Upper lobe of left lung (tissue), 6 donors: ENCODE results near the gene TTC7B. TPM values are rescaled to one million over a fixed set of nuclear protein-coding genes. Genes with fewer than 3 reads are reported as not detected.

Experiments
- ATAC-seq, 2 donors: fragments of 200-7000 bp; cut with Tn5 transposase; one replicate each; pipeline ENCODE4 v1.9.1; 2022; ENCODE audit warnings: mild to moderate bottlenecking in 2 of 2, moderate library complexity in 2 of 2; ENCODE audit not compliant: low FRiP score in 2 of 2
- DNase-seq, 2 donors: peaks; one replicate each; pipeline ENCODE4 v3.0.0-alpha.2; 2019 to 2020
- H3K27ac ChIP-seq, 4 donors: fragments of 200-600 bp; sonication (generic); one replicate each; pipeline ENCODE4 v1.5.1; 2016 to 2019
- H3K27me3 ChIP-seq, 4 donors: fragments of 200-600 bp; sonication (generic); one replicate each; pipeline ENCODE4 v1.5.1; 2017 to 2019
- H3K36me3 ChIP-seq, 4 donors: fragments of 200-600 bp; sonication (generic); one replicate each; pipeline ENCODE4 v1.5.1; 2016 to 2019
- H3K4me1 ChIP-seq, 4 donors: fragments of 200-600 bp; sonication (generic); one replicate each; pipeline ENCODE4 v1.5.1; 2018 to 2019
- H3K4me3 ChIP-seq, 4 donors: fragments of 200-600 bp; sonication (generic); one replicate each; pipeline ENCODE4 v1.5.1; 2017 to 2019; ENCODE audit warnings: mild to moderate bottlenecking in 2 of 4, moderate library complexity in 1 of 4
- H3K9me3 ChIP-seq, 4 donors: fragments of 200-600 bp; sonication (generic); one replicate each; pipeline ENCODE4 v1.5.1; 2018 to 2019
- EP300 ChIP-seq, 4 donors: sonication (generic); formaldehyde crosslinking; IDR thresholded peaks; one replicate each; pipeline ENCODE4 v1.5.1; 2017; ENCODE audit warnings: antibody characterized with exemption in 4 of 4, control low read depth in 2 of 4
- POLR2A ChIP-seq, 4 donors: fragments of 450-650 bp; IDR thresholded peaks; one replicate each; pipeline ENCODE4 v1.5.1; 2016 to 2017; ENCODE audit warnings: antibody characterized with exemption in 4 of 4, mild to moderate bottlenecking in 2 of 4
- POLR2AphosphoS5 ChIP-seq, 2 donors: sonication (generic); formaldehyde crosslinking; IDR thresholded peaks; one replicate each; pipeline ENCODE4 v1.5.1; 2017; ENCODE audit warnings: antibody characterized with exemption in 2 of 2
- WGBS, 2 donors: methylation state at CpG; one replicate each; pipeline ENCODE4 v1.1.5; 2017 to 2018; 5-methylcytosine and 5-hydroxymethylcytosine counted together
- total RNA-seq, 6 donors: library from RNA; depleted of rRNA in 4 of 6; stranded (reverse); fragments of >200 nt in 4 of 6; gene quantifications; one replicate each; pipeline versions ENCODE4 v1.1.0 to v1.2.1, GENCODE V29; 2016 to 2021
- TF ChIP-seq, protein P1 (sequence below), 6 experiments: fragments of 450-650 bp in 4 of 6; fragments of 200-600 bp in 2 of 6; sonication (generic) in 2 of 6; IDR thresholded peaks; one replicate each; pipeline ENCODE4 v1.5.1; 2016 to 2019; ENCODE audit warnings: antibody characterized with exemption in 6 of 6
- donor health status: DM: no; HTN: no; CAD: no; lungs with moderate emphysema.
- donor health status: DM: no; HTN: yes; CAD: no; lungs with severe emphysema.

The TTC7B gene
- total RNA-seq, 6 donors from 2014 or later: 13.5 to 87.3 (median 37.5) TPM

DNA sequence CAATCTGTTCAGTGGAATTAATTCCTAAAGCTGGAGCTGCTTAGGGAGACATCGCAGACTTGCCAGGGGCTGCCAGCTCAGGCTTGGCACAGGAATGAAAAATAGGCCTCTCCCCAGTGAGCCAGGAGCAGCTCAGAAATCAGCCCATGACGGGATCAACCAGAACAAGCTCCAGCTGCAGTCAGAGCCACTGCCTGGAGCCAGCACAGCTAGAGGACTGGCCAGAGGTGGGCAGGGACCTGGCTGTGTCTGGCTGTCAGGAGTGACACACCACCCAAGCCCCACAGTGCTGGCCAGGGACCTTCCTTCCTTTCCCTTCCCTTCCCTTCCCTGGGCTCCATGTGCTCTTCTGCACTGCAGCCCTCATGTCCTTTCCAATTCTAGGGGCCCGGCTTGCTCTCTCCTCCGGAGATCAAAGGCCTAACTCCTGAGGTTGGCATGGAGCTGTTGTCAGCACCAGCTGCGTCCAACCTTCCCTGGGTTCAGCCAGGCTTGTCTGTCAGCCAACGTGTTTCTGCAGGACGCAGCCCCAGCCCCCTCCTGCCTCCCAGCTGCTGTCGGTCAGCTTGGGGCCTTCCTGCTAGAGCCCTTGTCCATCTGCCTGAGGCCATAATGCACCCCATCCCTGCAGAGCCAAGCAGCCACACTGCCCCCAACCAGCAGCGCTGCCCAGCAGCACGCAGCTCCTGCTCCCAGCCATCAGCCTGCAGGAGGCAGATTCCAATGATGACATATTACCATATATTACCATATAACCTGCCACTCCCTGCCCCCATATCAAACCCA, 270.1 kb downstream of the TTC7B start:
- TF ChIP-seq, protein P1, sequence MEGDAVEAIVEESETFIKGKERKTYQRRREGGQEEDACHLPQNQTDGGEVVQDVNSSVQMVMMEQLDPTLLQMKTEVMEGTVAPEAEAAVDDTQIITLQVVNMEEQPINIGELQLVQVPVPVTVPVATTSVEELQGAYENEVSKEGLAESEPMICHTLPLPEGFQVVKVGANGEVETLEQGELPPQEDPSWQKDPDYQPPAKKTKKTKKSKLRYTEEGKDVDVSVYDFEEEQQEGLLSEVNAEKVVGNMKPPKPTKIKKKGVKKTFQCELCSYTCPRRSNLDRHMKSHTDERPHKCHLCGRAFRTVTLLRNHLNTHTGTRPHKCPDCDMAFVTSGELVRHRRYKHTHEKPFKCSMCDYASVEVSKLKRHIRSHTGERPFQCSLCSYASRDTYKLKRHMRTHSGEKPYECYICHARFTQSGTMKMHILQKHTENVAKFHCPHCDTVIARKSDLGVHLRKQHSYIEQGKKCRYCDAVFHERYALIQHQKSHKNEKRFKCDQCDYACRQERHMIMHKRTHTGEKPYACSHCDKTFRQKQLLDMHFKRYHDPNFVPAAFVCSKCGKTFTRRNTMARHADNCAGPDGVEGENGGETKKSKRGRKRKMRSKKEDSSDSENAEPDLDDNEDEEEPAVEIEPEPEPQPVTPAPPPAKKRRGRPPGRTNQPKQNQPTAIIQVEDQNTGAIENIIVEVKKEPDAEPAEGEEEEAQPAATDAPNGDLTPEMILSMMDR (IDR thresholded peaks at IDR 0.05): no peak
- TF ChIP-seq POLR2A (IDR thresholded peaks at IDR 0.05): no peak
- TF ChIP-seq EP300 (IDR thresholded peaks at IDR 0.05): no peak
- TF ChIP-seq POLR2AphosphoS5 (IDR thresholded peaks at IDR 0.05): no peak
- H3K4me1 ChIP-seq: no peaks in the 10 kb centered on the region
- 72 to 83% methylated on average over 3 to 10 of the region's 10 CpGs for WGBS, 2 donors
- H3K36me3 ChIP-seq: peaks cover 0 to 3% (median 2%) of the 10 kb centered on the region in 4 donors
- H3K9me3 ChIP-seq: no peaks in the 10 kb centered on the region
- no peaks in the 10 kb centered on the region for H3K27me3 ChIP-seq
- H3K27ac ChIP-seq: no peak overlapping the region
- no peak for DNase-seq
- no peak overlapping the region for H3K4me3 ChIP-seq
- ATAC-seq: no peak

DNA sequence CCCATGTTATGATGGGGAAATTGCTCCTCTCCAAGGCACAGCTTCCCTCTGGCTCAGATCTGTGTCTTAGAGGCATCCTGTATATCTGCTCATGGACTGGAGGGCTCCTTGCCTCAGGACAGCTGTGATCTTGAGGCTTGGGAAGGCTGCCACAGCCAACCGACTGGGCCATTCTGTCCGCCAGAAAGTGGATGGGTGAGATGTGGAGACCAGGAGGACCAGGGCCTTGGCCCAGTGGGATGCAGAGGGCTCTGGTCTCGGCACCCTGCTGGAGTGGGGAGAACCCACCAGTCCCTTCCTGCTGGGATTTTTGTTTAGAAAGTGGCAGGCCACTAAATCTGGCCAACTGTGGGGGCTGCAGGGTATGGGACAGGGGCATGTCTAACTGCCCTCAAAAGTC, 270.8 kb downstream of the TTC7B start:
- no peaks in the 10 kb centered on the region for H3K4me1 ChIP-seq
- WGBS, 2 donors: 79 to 100% methylated on average over 2 to 3 of the region's 3 CpGs
- H3K9me3 ChIP-seq: no peaks in the 10 kb centered on the region
- no peak overlapping the region for H3K4me3 ChIP-seq
- DNase-seq (no peak), ATAC-seq (no peak)
- TF ChIP-seq EP300 (IDR thresholded peaks at IDR 0.05) (no peak), POLR2A (IDR thresholded peaks at IDR 0.05) (no peak), POLR2AphosphoS5 (IDR thresholded peaks at IDR 0.05) (no peak)
- TF ChIP-seq, protein P1 (IDR thresholded peaks at IDR 0.05): no peak
- H3K27ac ChIP-seq: no peak overlapping the region
- H3K27me3 ChIP-seq: no peaks in the 10 kb centered on the region
- peaks cover 0 to 6% (median 3%) of the 10 kb centered on the region in 4 donors for H3K36me3 ChIP-seq

DNA sequence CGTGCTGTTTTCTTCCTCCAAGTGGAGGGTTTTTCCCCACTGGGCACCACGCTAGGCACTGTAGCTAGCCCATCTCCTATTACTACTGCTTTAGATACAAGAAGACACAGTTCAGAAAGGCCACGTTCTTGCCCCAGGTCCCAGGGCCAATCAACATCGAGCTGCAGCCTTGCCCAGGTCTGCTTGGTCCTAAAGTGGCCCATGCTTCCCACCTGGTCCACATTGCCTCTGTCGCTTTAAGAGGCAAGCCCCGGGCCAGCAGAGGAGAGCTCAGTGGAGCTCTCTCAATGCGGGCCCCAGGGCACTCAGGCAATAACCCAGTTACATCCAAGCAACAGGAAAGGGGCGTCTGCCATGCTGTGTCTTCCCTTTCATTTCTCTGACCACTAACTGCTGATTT, 271.3 kb downstream of the TTC7B start:
- DNase-seq (no peak), ATAC-seq (no peak)
- H3K27ac ChIP-seq: no peak overlapping the region
- WGBS, 2 donors: 83 to 84% methylated on average over 8 of the region's 8 CpGs
- H3K36me3 ChIP-seq: peaks cover 0 to 9% (median 3%) of the 10 kb centered on the region in 4 donors
- TF ChIP-seq POLR2AphosphoS5 (IDR thresholded peaks at IDR 0.05): no peak
- TF ChIP-seq POLR2A (IDR thresholded peaks at IDR 0.05): no peak
- no peak for TF ChIP-seq EP300 (IDR thresholded peaks at IDR 0.05)
- TF ChIP-seq, protein P1 (IDR thresholded peaks at IDR 0.05): no peak
- H3K4me1 ChIP-seq: no peaks in the 10 kb centered on the region
- H3K27me3 ChIP-seq: no peaks in the 10 kb centered on the region
- H3K9me3 ChIP-seq: no peaks in the 10 kb centered on the region
- no peak overlapping the region for H3K4me3 ChIP-seq

DNA sequence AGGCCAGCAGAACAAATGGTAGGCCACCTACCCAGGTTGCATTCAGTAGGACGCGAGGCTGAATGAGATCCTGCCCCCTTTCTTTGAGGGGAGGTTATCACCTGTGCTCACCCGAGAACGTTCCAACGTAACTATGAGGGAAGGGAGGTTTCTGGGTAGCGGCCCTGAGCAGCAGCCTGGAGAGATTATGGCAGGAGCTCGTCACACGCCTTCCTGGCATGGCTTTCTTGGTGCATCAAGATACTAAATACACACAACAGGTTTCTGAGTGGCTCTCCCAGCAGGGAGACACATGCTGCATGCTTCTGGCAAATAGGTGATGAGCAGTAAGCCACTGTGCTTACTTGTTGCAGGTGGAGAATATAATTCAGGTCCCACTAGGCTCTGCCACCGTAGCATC, 271.7 kb downstream of the TTC7B start:
- peaks cover 0 to 13% (median 5%) of the 10 kb centered on the region in 4 donors for H3K36me3 ChIP-seq
- H3K27ac ChIP-seq: no peak overlapping the region
- ATAC-seq (no peak), DNase-seq (no peak)
- 92 to 95% methylated on average over 9 of the region's 9 CpGs for WGBS, 2 donors
- TF ChIP-seq POLR2A (IDR thresholded peaks at IDR 0.05) (no peak), POLR2AphosphoS5 (IDR thresholded peaks at IDR 0.05) (no peak), EP300 (IDR thresholded peaks at IDR 0.05) (no peak)
- TF ChIP-seq, protein P1 (IDR thresholded peaks at IDR 0.05): no peak
- H3K9me3 ChIP-seq: no peaks in the 10 kb centered on the region
- no peak overlapping the region for H3K4me3 ChIP-seq
- H3K4me1 ChIP-seq: no peaks in the 10 kb centered on the region
- H3K27me3 ChIP-seq: no peaks in the 10 kb centered on the region

DNA sequence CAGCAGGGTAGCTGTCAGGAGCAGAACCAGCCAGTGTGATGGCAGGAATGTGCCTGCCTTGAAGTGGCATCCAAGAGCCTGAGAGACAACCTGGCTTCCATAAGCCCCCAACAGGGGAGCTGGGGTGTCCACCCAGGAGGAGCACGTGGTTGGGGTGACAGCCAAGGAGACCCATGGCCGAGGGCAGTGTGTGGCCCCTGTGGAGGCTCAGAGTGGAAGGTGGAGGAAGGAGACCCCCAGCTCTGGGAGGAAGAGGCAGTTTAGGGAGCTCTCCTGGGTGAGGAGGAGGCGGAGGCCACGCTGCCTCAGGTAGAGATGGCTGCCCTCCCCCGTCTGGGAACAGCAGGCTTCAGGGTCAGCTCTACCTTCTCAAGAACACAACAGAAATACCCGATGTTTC, 272.4 kb downstream of the TTC7B start:
- Histone ChIP-seq H3K36me3 (peaks cover 0 to 17% (median 8%) of the 10 kb centered on the region in 4 donors), H3K4me3 (no peak overlapping the region), H3K27ac (no peak overlapping the region), H3K27me3 (no peaks in the 10 kb centered on the region), H3K4me1 (no peaks in the 10 kb centered on the region), H3K9me3 (no peaks in the 10 kb centered on the region)
- WGBS, 2 donors: 88 to 96% methylated on average over 5 to 6 of the region's 6 CpGs
- TF ChIP-seq POLR2AphosphoS5 (IDR thresholded peaks at IDR 0.05): no peak
- TF ChIP-seq, protein P1 (IDR thresholded peaks at IDR 0.05): no peak
- TF ChIP-seq EP300 (IDR thresholded peaks at IDR 0.05): no peak
- no peak for TF ChIP-seq POLR2A (IDR thresholded peaks at IDR 0.05)
- DNase-seq (no peak), ATAC-seq (no peak)
